Gastroesophageal sphincter (tissue), 4 donors: ENCODE measurements around the gene PPRC1. TPM values are rescaled to one million over a fixed set of nuclear protein-coding genes. Genes with fewer than 3 reads are reported as not detected.

Experiments used
- ATAC-seq: fragments of 150-250 bp; one replicate; pipeline ENCODE4 v1.9.1; 2016; ENCODE audit warnings: mild to moderate bottlenecking, moderate library complexity
- H3K27ac ChIP-seq, 4 donors: fragments of 200-600 bp; sonication (generic) in 3 of 4; 1 replicate in 3 of 4; 2 replicates in 1 of 4; pipeline ENCODE4 v1.5.1; 2016 to 2019
- H3K27me3 ChIP-seq: fragments of 200-600 bp; sonication (generic); one replicate; pipeline ENCODE4 v1.5.1; 2019
- H3K36me3 ChIP-seq, 2 donors: fragments of 200-600 bp; sonication (generic); one replicate each; pipeline ENCODE4 v1.5.1; 2019; ENCODE audit warnings: control low read depth in 1 of 2
- H3K4me1 ChIP-seq, 3 donors: fragments of 200-600 bp; sonication (generic); 1 replicate in 2 of 3; 2 replicates in 1 of 3; pipeline ENCODE4 v1.5.1; 2016 to 2019; ENCODE audit warnings: control low read depth in 2 of 3
- H3K4me3 ChIP-seq, 2 donors: fragments of 200-600 bp; sonication (generic); one replicate each; pipeline ENCODE4 v1.5.1; 2019; ENCODE audit warnings: mild to moderate bottlenecking in 1 of 2, moderate library complexity in 1 of 2
- H3K9me3 ChIP-seq, 3 donors: fragments of 200-600 bp; sonication (generic); one replicate each; pipeline ENCODE4 v1.5.1; 2017 to 2019; ENCODE audit warnings: control low read depth in 2 of 3
- CTCF ChIP-seq, 4 experiments: fragments of 200-600 bp in 2 of 4; fragments of 450-650 bp in 2 of 4; sonication (generic) in 1 of 4; IDR thresholded peaks; one replicate each; pipeline ENCODE4 v1.5.1; 2017 to 2019; ENCODE audit warnings: antibody characterized with exemption in 4 of 4, mild to moderate bottlenecking in 2 of 4, moderate library complexity in 2 of 4
- EP300 ChIP-seq: sonication (generic); formaldehyde crosslinking; IDR thresholded peaks from one replicate; pipeline ENCODE4 v1.6.1; 2017; ENCODE audit warnings: antibody characterized with exemption, mild to moderate bottlenecking
- POLR2A ChIP-seq, 2 donors: fragments of 450-650 bp; IDR thresholded peaks; one replicate each; pipeline ENCODE4 v1.6.1; 2017; ENCODE audit warnings: antibody characterized with exemption in 2 of 2, mild to moderate bottlenecking in 2 of 2, moderate library complexity in 1 of 2
- POLR2AphosphoS5 ChIP-seq: sonication (generic); formaldehyde crosslinking; IDR thresholded peaks from one replicate; pipeline ENCODE4 v1.6.1; 2017; ENCODE audit warnings: antibody characterized with exemption
- WGBS, 2 donors: methylation state at CpG; one replicate each; pipeline ENCODE4 v1.1.5; 2018; ENCODE audit warnings: low coverage in 1 of 2; 5-methylcytosine and 5-hydroxymethylcytosine counted together
- small RNA-seq, 4 donors: library from RNA; depleted of rRNA; stranded (forward); fragments of <200 nt; gene quantifications; one replicate each; pipeline ENCODE3, GENCODE V24; 2016
- total RNA-seq, 4 donors: library from RNA; depleted of rRNA; stranded (reverse); fragments of >200 nt; gene quantifications; one replicate each; pipeline ENCODE4 v1.1.0, GENCODE V29; 2016

Gene PPRC1
- total RNA-seq, 4 donors from 2014 or later = 13.4 to 31.4 (median 17.8) TPM

GRCh38 chr10:102196893-102197292, 64.1 kb downstream of the PPRC1 start:
- TF ChIP-seq POLR2AphosphoS5 (no peak), CTCF (IDR thresholded peaks at IDR 0.05) (no peak), POLR2A (IDR thresholded peaks at IDR 0.05) (no peak), EP300 (no peak)
- Histone ChIP-seq H3K4me1 (no peaks in the 10 kb centered on the region), H3K9me3 (no peaks in the 10 kb centered on the region), H3K4me3 (no peak overlapping the region), H3K36me3 (no peaks in the 10 kb centered on the region), H3K27me3 (peaks cover 19% of the 10 kb centered on the region), H3K27ac (no peak overlapping the region)
- WGBS, 2 donors = 65% methylated on average over 2 of the region's 2 CpGs; no CpG with 5 or more reads in 1 of the 2 donors
- ATAC-seq = no peak

DNA sequence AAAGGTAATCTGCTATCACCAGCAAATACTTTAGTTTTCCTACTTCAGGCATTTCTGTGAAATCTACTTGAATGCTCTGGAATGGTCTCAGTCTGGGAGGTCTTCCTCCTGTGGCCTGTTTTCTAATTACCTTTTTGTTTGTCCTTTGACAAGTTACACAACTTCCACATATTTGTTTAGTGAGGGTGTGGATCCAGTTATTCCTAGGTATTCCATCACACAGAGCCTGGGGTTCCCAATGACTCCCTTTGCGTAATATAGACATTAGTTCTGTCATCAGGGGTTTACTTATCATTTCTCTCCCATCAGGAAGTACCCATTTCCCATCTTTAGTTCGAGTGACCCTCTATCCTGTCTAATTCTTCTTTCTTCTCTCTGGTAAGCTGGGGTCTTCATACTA, 65.2 kb downstream of the PPRC1 start:
- Histone ChIP-seq H3K4me1 (no peaks in the 10 kb centered on the region), H3K36me3 (no peaks in the 10 kb centered on the region), H3K4me3 (no peak overlapping the region), H3K27ac (no peak overlapping the region), H3K9me3 (no peaks in the 10 kb centered on the region), H3K27me3 (peaks cover 19% of the 10 kb centered on the region)
- TF ChIP-seq POLR2AphosphoS5 = no peak
- no peak for TF ChIP-seq POLR2A (IDR thresholded peaks at IDR 0.05)
- TF ChIP-seq CTCF (IDR thresholded peaks at IDR 0.05) = no peak
- no peak for TF ChIP-seq EP300
- ATAC-seq = no peak
- WGBS, 2 donors = 45 to 65% methylated on average over 2 of the region's 2 CpGs

Small RNA genes lying within 50 kb of the gene (small RNA-seq; reads per million reads assigned to genes)
- gene AL500527.1 (0 reads per million in 4 donors), gene AL500527.2 (0 reads per million in 4 donors)

Other genes with a start within 250 kb of the PPRC1 start
- 10 to 100 TPM; 12.4 to 17.2 (median 14.9) TPM for gene ARMH3, start 76.9 kb upstream of the PPRC1 start, total RNA-seq
- 10 to 100 TPM; 24.1 to 36.2 (median 27.1) TPM for gene HPS6, start 67.7 kb upstream of the PPRC1 start, total RNA-seq
- gene LDB1, start 12.7 kb upstream of the PPRC1 start, total RNA-seq = 10 to 100 TPM; 43.7 to 92.0 (median 60.4) TPM
- gene NOLC1, start 19.3 kb downstream of the PPRC1 start, total RNA-seq = 10 to 100 TPM; 52.9 to 66.5 (median 57.2) TPM
- under 1 TPM in 1 of 4 donors, not detected in 3; 0.81 TPM for gene ELOVL3, start 93.3 kb downstream of the PPRC1 start, total RNA-seq
- gene PITX3, start 108.5 kb downstream of the PPRC1 start, total RNA-seq = under 1 TPM in 1 of 4 donors, not detected in 3; 0.30 TPM
- gene GBF1, start 112.5 kb downstream of the PPRC1 start, total RNA-seq = 10 to 100 TPM; 32.0 to 54.7 (median 39.4) TPM